Loucy (cell line): ENCODE data around the gene OR10H3.

Experiments
- H2AFZ ChIP-seq: fragments of 200-600 bp; sonication (generic); 2 replicates; pipeline ENCODE4 v1.6.0; 2016; ENCODE audit warnings: antibody characterized with exemption, mild to moderate bottlenecking, low read length, moderate library complexity
- H3F3A ChIP-seq: fragments of 200-600 bp; 2 replicates; pipeline ENCODE4 v1.6.0; 2016; ENCODE audit warnings: antibody characterized with exemption, low read depth, mild to moderate bottlenecking
- H3K27me3 ChIP-seq: fragments of 200-600 bp; sonication (generic); 2 replicates; pipeline ENCODE4 v1.6.1; 2014; ENCODE audit warnings: low read length, mild to moderate bottlenecking; ENCODE audit not compliant: insufficient read depth, poor library complexity, severe bottlenecking
- H3K36me3 ChIP-seq: fragments of 200-600 bp; sonication (generic); 2 replicates; pipeline ENCODE4 v1.6.1; 2016; ENCODE audit warnings: low read length; ENCODE audit not compliant: insufficient read depth
- H3K4me1 ChIP-seq: fragments of 200-600 bp; sonication (generic); 2 replicates; pipeline ENCODE4 v1.5.1; 2014; ENCODE audit warnings: low read length, mild to moderate bottlenecking; ENCODE audit not compliant: insufficient read depth, poor library complexity, severe bottlenecking
- H3K4me2 ChIP-seq: fragments of 200-600 bp; sonication (generic); 2 replicates; pipeline ENCODE4 v1.6.0; 2014; ENCODE audit warnings: antibody characterized with exemption, low read length, low read depth, mild to moderate bottlenecking; ENCODE audit not compliant: poor library complexity, severe bottlenecking
- H3K4me3 ChIP-seq: fragments of 200-600 bp; sonication (generic); 2 replicates; pipeline ENCODE4 v1.5.1; 2014; ENCODE audit warnings: low read length, mild to moderate bottlenecking, mixed read lengths; ENCODE audit not compliant: poor library complexity, severe bottlenecking
- H3K79me2 ChIP-seq: fragments of 200-600 bp; sonication (generic); 2 replicates; pipeline ENCODE4 v1.6.1; 2014; ENCODE audit warnings: low read length; ENCODE audit not compliant: insufficient read depth
- H3K9ac ChIP-seq: fragments of 200-600 bp; sonication (generic); 2 replicates; pipeline ENCODE4 v1.6.0; 2014; ENCODE audit warnings: mild to moderate bottlenecking, low read depth, low read length, moderate library complexity; ENCODE audit not compliant: poor library complexity, severe bottlenecking
- H3K9me2 ChIP-seq: fragments of 200-600 bp; sonication (generic); replicated peaks from 2 replicates; pipeline ENCODE4 v1.6.1; 2016; ENCODE audit warnings: low read depth, low read length, mixed read lengths
- H3K9me3 ChIP-seq: fragments of 200-600 bp; sonication (generic); 2 replicates; pipeline ENCODE4 v1.6.1; 2014; ENCODE audit warnings: mild to moderate bottlenecking, antibody characterized with exemption, low read length, low read depth; ENCODE audit not compliant: insufficient read depth
- H4K20me1 ChIP-seq: fragments of 200-600 bp; sonication (generic); 2 replicates; pipeline ENCODE4 v1.6.0; 2014; ENCODE audit warnings: antibody characterized with exemption, low read length, mild to moderate bottlenecking; ENCODE audit not compliant: insufficient read depth, poor library complexity, severe bottlenecking
- EZH2phosphoT487 ChIP-seq: fragments of 200-600 bp; IDR thresholded peaks from 2 replicates; pipeline ENCODE4 v1.6.1; 2018; ENCODE audit warnings: antibody characterized with exemption, mild to moderate bottlenecking, moderate library complexity, borderline replicate concordance
- TF ChIP-seq, protein P1 (sequence below): fragments of 200-600 bp; sonication (generic); conservative IDR thresholded peaks from 2 replicates; pipeline ENCODE4 v1.5.1; 2014; ENCODE audit warnings: mild to moderate bottlenecking, antibody characterized with exemption, low read length

The OR10H3 gene

DNA sequence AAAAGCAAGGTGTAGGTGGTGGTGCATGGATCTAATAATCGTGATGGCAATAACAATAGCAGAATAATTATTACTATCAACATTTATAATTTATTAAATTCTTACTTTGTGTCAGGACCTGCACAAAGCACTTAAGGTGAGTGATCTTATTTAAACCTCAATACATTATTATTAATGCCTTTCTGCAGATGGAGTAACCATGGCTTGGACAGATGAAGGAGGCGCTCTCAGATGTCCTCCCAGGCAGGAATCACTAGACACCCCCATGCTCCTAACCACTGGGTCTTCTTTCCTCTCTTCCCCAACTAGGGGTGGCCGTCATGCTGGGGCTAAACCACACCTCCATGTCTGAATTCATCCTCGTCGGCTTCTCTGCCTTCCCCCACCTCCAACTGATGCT lies 10.1 kb upstream of the OR10H3 start, which contains the start of gene OR10H2:
TSS of gene OR10H2 (plus strand) at position 301 of the 400 bp plus-strand sequence. CDS start at position 321, 20 bp downstream.
- Histone ChIP-seq H3K4me3 (no peak within 1 kb of the TSS), H3K27me3 (no peaks in the 10 kb centered on the region), H3K79me2 (no peaks in the 10 kb centered on the region), H3K36me3 (no peaks in the 10 kb centered on the region), H3K4me1 (no peaks in the 10 kb centered on the region), H3F3A (no peaks in the 10 kb centered on the region), H2AFZ (no peak within 1 kb of the TSS), H4K20me1 (no peaks in the 10 kb centered on the region), H3K9ac (no peak within 1 kb of the TSS), H3K9me3 (no peaks in the 10 kb centered on the region), H3K4me2 (no peak within 1 kb of the TSS), H3K9me2 (no peaks in the 10 kb centered on the region)
- TF ChIP-seq, protein P1, sequence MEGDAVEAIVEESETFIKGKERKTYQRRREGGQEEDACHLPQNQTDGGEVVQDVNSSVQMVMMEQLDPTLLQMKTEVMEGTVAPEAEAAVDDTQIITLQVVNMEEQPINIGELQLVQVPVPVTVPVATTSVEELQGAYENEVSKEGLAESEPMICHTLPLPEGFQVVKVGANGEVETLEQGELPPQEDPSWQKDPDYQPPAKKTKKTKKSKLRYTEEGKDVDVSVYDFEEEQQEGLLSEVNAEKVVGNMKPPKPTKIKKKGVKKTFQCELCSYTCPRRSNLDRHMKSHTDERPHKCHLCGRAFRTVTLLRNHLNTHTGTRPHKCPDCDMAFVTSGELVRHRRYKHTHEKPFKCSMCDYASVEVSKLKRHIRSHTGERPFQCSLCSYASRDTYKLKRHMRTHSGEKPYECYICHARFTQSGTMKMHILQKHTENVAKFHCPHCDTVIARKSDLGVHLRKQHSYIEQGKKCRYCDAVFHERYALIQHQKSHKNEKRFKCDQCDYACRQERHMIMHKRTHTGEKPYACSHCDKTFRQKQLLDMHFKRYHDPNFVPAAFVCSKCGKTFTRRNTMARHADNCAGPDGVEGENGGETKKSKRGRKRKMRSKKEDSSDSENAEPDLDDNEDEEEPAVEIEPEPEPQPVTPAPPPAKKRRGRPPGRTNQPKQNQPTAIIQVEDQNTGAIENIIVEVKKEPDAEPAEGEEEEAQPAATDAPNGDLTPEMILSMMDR: no peak
- TF ChIP-seq EZH2phosphoT487: no peak

- no peaks in the 10 kb centered on the region for H3K79me2 ChIP-seq
- no peak overlapping the region for H3K9ac ChIP-seq
- no peaks in the 10 kb centered on the region for H3K9me3 ChIP-seq
- no peaks in the 10 kb centered on the region for H3F3A ChIP-seq
- no peaks in the 10 kb centered on the region for H3K4me1 ChIP-seq
- H3K9me2 ChIP-seq: no peaks in the 10 kb centered on the region
- no peak overlapping the region for H2AFZ ChIP-seq
- H3K4me2 ChIP-seq: no peak overlapping the region
- TF ChIP-seq EZH2phosphoT487: no peak
- TF ChIP-seq, protein P1: no peak
- H3K36me3 ChIP-seq: no peaks in the 10 kb centered on the region
- H3K27me3 ChIP-seq: no peaks in the 10 kb centered on the region
- no peaks in the 10 kb centered on the region for H4K20me1 ChIP-seq
- no peak overlapping the region for H3K4me3 ChIP-seq
Observed at GRCh38 chr19:15730538-15730937, 7.2 kb upstream of the OR10H3 start.

DNA sequence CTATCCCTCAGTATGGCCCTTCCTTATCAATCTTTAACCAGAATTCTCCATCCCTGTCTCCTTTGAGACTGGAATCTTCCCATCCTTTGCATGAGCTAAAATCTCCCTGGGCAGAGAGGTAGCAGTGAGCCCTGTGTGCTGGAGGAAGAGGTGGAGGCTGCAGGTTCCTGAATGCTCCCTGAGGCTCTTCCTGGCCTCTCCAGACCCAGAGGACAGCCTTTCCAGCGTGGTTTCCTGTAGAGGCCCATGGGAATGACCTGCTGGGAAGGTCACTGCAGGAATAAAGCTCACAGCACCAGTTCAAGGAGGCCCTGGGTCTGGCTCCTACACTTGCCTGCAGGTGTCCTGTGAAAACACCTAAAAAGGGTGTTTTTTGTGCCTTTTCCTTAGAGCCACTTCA lies 5.4 kb upstream of the OR10H3 start:
- H3K4me2 ChIP-seq: no peak overlapping the region

More for the DNA sequence above, 5.4 kb upstream of the OR10H3 start:
- Histone ChIP-seq H3K79me2 (no peaks in the 10 kb centered on the region), H3K36me3 (no peaks in the 10 kb centered on the region), H3K9ac (no peak overlapping the region), H3K9me3 (no peaks in the 10 kb centered on the region), H3K9me2 (no peaks in the 10 kb centered on the region), H3K4me1 (no peaks in the 10 kb centered on the region), H3F3A (no peaks in the 10 kb centered on the region), H3K27me3 (no peaks in the 10 kb centered on the region), H3K4me3 (no peak overlapping the region), H2AFZ (no peak overlapping the region), H4K20me1 (no peaks in the 10 kb centered on the region)
- TF ChIP-seq EZH2phosphoT487: no peak
- TF ChIP-seq, protein P1: no peak
